UCSD-AML1 (cell line): ENCODE measurements around the gene PPM1M.
A peak's percentile ranks its signal among the peaks of the same experiment; 100 is the strongest.

ENCODE experiments used
- DNase-seq: peaks from one replicate; lab custom pipeline; 2025; ENCODE audit not compliant: unreplicated experiment; lab: John Stamatoyannopoulos, UW

The PPM1M gene

GRCh38 chr3:52294320-52295150 lies 49.0 kb downstream of the PPM1M start:
- DNase-seq = no peak

GRCh38 chr3:52295671-52296208 lies 50.2 kb downstream of the PPM1M start:
- no peak for DNase-seq

- DNase-seq = peak; percentile 34
Observed at GRCh38 chr3:52297242-52298148, 51.9 kb downstream of the PPM1M start.

DNA sequence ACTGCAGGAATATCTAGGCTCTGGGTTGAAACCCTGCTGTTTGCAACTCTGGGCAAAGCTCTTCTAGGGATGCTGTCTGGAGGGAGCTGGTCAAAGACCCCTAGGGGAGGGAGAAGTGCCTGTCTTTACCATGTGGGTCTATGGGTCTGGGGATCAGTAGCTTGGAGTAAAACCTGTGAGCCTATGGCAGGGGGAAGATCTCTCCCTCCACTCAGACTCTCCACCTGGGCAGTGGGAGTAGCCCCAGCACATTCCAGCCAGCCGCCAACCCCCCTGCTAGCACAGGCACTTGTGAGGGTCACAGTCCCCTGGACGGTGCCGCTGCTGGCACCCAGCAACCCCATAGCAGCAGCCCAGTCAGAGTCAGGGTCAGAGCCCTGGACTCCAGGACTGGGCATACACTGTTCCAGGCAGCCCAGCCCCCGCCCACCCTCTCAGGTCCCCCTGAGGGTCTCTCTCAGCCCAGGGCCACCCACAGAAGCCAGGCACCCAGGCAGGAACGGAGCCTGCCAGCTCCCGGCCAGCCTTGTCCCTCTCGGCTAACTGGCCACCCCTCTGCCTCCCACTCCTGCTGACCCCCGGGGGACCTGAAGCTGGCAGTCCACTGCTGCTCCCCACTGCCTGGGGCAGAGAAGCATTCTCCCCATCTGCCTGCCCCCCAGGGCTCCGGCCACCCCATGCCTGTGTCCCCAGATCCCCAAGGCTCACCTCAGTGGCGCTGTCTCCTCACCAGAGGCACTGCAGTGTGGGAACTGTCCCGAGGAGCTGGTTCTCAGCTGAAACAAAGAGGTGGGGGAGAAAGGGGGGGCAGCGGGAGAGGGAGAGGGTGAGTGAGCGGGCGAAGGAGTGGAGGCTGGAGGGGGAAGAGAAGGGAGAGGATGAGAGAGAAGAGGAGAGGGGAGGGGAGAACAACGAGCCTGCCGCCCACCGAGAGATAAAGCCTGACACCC lies 52.9 kb downstream of the PPM1M start:
- no peak for DNase-seq

DNA sequence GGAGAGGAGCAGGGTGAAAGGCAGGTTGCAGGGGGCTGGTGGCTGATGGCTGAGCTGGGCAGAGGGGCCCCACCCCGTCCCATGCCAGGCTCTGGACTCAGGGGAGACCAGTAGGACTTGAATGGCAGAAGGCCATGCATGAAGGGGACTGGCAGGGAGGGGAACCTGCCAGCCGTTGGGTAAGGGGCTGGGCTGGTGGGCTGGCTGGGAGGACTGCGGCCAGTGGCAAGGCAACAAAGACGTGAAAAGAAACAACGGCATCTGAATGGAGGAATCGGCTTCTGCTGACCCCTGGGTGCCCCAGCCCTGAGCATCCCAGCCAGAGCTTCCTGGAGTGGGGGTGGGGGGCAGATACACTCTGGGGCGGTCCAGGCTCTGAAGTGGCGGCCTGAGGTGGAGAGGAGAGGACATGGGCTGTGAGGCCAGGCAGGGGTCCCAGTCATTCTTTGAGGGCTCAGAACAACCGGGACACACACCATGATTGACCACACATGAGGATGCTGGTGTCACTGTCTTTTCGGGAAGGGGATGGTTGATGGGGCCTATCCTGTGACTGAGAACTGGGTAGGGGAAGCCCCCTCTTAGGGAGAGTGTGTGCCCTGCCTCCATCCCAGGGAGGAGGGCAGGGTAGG lies 53.8 kb downstream of the PPM1M start:
- no peak for DNase-seq
